H1 (cell line): ENCODE results near the gene KCNMB2. TPM values are rescaled to one million over a fixed set of nuclear protein-coding genes. Genes with fewer than 3 reads are reported as not detected.

Experiments
- CTCF ChIA-PET: fragments of 300-600 bp; sonication (Branson Sonifier 250); formaldehyde crosslinking; loops from one replicate; lab custom pipeline; 2021; ENCODE audit not compliant: partially characterized antibody; lab: Charles Lee
- POLR2A ChIA-PET: fragments of 300-600 bp; sonication (Branson Sonifier 250); formaldehyde crosslinking; loops from one replicate; lab custom pipeline; 2021; ENCODE audit warnings: inconsistent platforms; ENCODE audit not compliant: partially characterized antibody; lab: Charles Lee
- DNase-seq, 2 experiments: peaks; one replicate each; pipeline versions ENCODE4 v3.0.0 to v3.0.0-alpha.2; 2010 to 2022; ENCODE audit warnings: low spot score in 2 of 2, low read depth in 1 of 2, mixed read lengths in 1 of 2
- FAIRE-seq: peaks from 2 replicates; lab custom pipeline; 2011; peaks lifted over from hg19 to GRCh38; lab: Jason Lieb, UNC
- H2AFZ ChIP-seq: 2 replicates; pipeline ENCODE4 v1.8.1; 2012; ENCODE audit warnings: low read length, inconsistent platforms
- H2AK5ac ChIP-seq: 2 replicates; pipeline ENCODE4 v1.6.1; 2013; ENCODE audit warnings: low read depth, low read length
- H2BK120ac ChIP-seq: replicated peaks from 2 replicates; pipeline ENCODE3; 2013; ENCODE audit warnings: low read depth, low read length, inconsistent platforms
- H2BK12ac ChIP-seq: 2 replicates; pipeline ENCODE4 v1.6.1; 2013; ENCODE audit warnings: low read depth, low read length
- H2BK15ac ChIP-seq: 2 replicates; pipeline ENCODE4 v1.6.1; 2013; ENCODE audit warnings: low read length
- H2BK20ac ChIP-seq: 2 replicates; pipeline ENCODE4 v1.6.1; 2013; ENCODE audit warnings: low read length
- H2BK5ac ChIP-seq: 2 replicates; pipeline ENCODE4 v1.6.1; 2013; ENCODE audit warnings: low read depth, low read length
- H3K14ac ChIP-seq: 2 replicates; pipeline ENCODE4 v1.6.1; 2013; ENCODE audit warnings: inconsistent platforms; ENCODE audit not compliant: insufficient read length
- H3K18ac ChIP-seq: 2 replicates; pipeline ENCODE4 v1.6.1; 2013; ENCODE audit warnings: low read length; ENCODE audit errors: extremely low read depth
- H3K23ac ChIP-seq: 2 replicates; pipeline ENCODE4 v1.6.1; 2013; ENCODE audit warnings: inconsistent platforms; ENCODE audit not compliant: insufficient read length
- H3K23me2 ChIP-seq: 2 replicates; pipeline ENCODE4 v1.6.1; 2013; ENCODE audit warnings: low read depth, low read length
- H3K27ac ChIP-seq: 2 replicates; pipeline ENCODE4 v1.6.1; 2011; ENCODE audit warnings: low read depth, low read length, inconsistent platforms
- H3K27me3 ChIP-seq, 4 experiments: replicated peaks in 1 of 4; 1 replicate in 1 of 4; 2 replicates in 3 of 4; pipeline versions ENCODE4 v1.6.1 to v1.8.1; 2011 to 2013; ENCODE audit warnings: low read length in 3 of 4, mild to moderate bottlenecking in 3 of 4, inconsistent platforms in 2 of 4, mixed read lengths in 2 of 4, moderate library complexity in 1 of 4; ENCODE audit not compliant: control insufficient read depth in 3 of 4, insufficient read depth in 3 of 4; ENCODE audit errors: extremely low read depth in 1 of 4
- H3K36me3 ChIP-seq, 4 experiments: 2 replicates each; pipeline versions ENCODE4 v1.6.1 to v1.8.1; 2011 to 2013; ENCODE audit warnings: mild to moderate bottlenecking in 4 of 4, low read length in 3 of 4, moderate library complexity in 2 of 4, control low read depth in 1 of 4, inconsistent platforms in 1 of 4; ENCODE audit not compliant: insufficient read depth in 4 of 4, control insufficient read depth in 2 of 4
- H3K4ac ChIP-seq: replicated peaks from 2 replicates; pipeline ENCODE3; 2013; ENCODE audit warnings: low read length, low read depth, mixed read lengths, inconsistent platforms; ENCODE audit not compliant: insufficient read length
- H3K4me1 ChIP-seq, 4 experiments: replicated peaks in 1 of 4; 1 replicate in 1 of 4; 2 replicates in 3 of 4; pipeline versions ENCODE4 v1.6.1 to v1.8.1; 2011 to 2013; ENCODE audit warnings: low read length in 3 of 4, inconsistent platforms in 2 of 4, mixed read lengths in 1 of 4; ENCODE audit not compliant: insufficient read depth in 4 of 4, control insufficient read depth in 3 of 4
- H3K4me2 ChIP-seq, 2 experiments: 2 replicates each; pipeline versions ENCODE4 v1.6.1 to v1.8.1; 2011 to 2013; ENCODE audit warnings: low read depth in 2 of 2, low read length in 2 of 2, control low read depth in 1 of 2, inconsistent platforms in 1 of 2, mild to moderate bottlenecking in 1 of 2; ENCODE audit not compliant: insufficient read depth in 1 of 2
- H3K4me3 ChIP-seq, 4 experiments: fragments of 200-600, 300-600 bp in 1 of 4; sonication (generic), shearing (Covaris generic), sonication (Bioruptor Twin) in 1 of 4; 2 replicates each; pipeline versions ENCODE4 v1.5.1 to v1.8.1; 2011 to 2016; ENCODE audit warnings: low read length in 4 of 4, low read depth in 3 of 4, control low read depth in 2 of 4, inconsistent platforms in 2 of 4, mild to moderate bottlenecking in 2 of 4, mixed read lengths in 1 of 4, moderate library complexity in 1 of 4; ENCODE audit not compliant: insufficient read depth in 2 of 4; ENCODE audit errors: extremely low read depth in 1 of 4
- H3K56ac ChIP-seq: replicated peaks from 2 replicates; pipeline ENCODE3; 2013; ENCODE audit warnings: low read depth, mild to moderate bottlenecking, mixed read lengths, low read length, inconsistent platforms; ENCODE audit not compliant: insufficient read length
- H3K79me1 ChIP-seq: 2 replicates; pipeline ENCODE4 v1.6.1; 2013; ENCODE audit warnings: low read depth, low read length, control low read depth
- H3K79me2 ChIP-seq, 2 experiments: 2 replicates each; pipeline versions ENCODE4 v1.6.1 to v1.8.1; 2012 to 2013; ENCODE audit warnings: low read length in 2 of 2, mild to moderate bottlenecking in 2 of 2, inconsistent platforms in 1 of 2; ENCODE audit not compliant: insufficient read depth in 2 of 2, control insufficient read depth in 1 of 2
- H3K9ac ChIP-seq, 4 experiments: replicated peaks in 1 of 4; 1 replicate in 1 of 4; 2 replicates in 3 of 4; pipeline versions ENCODE4 v1.6.1 to v1.8.1; 2011 to 2013; ENCODE audit warnings: low read depth in 3 of 4, low read length in 3 of 4, control low read depth in 2 of 4, mild to moderate bottlenecking in 2 of 4, moderate library complexity in 2 of 4, inconsistent platforms in 1 of 4; ENCODE audit errors: extremely low read depth in 1 of 4
- H3K9me3 ChIP-seq, 2 experiments: 2 replicates each; pipeline versions ENCODE4 v1.6.1 to v1.8.1; 2012 to 2013; ENCODE audit warnings: mild to moderate bottlenecking in 2 of 2, moderate library complexity in 2 of 2, control low read depth in 1 of 2, inconsistent platforms in 1 of 2, low read depth in 1 of 2, low read length in 1 of 2, mixed read lengths in 1 of 2; ENCODE audit not compliant: insufficient read depth in 2 of 2
- H4K20me1 ChIP-seq, 2 experiments: replicated peaks in 1 of 2; 2 replicates each; pipeline versions ENCODE3 to v1.8.1; 2011 to 2013; ENCODE audit warnings: inconsistent platforms in 2 of 2, low read length in 2 of 2, mild to moderate bottlenecking in 1 of 2; ENCODE audit not compliant: insufficient read depth in 2 of 2, control insufficient read depth in 1 of 2
- H4K5ac ChIP-seq: 2 replicates; pipeline ENCODE4 v1.6.1; 2013; ENCODE audit warnings: low read length, low read depth, mixed read lengths, inconsistent platforms; ENCODE audit not compliant: insufficient read length
- H4K8ac ChIP-seq: 2 replicates; pipeline ENCODE4 v1.8.0; 2013; ENCODE audit warnings: mild to moderate bottlenecking, moderate library complexity, low read length, inconsistent platforms; ENCODE audit not compliant: insufficient read depth; ENCODE audit errors: extremely low read depth
- H4K91ac ChIP-seq: replicated peaks from 2 replicates; pipeline ENCODE3; 2013; ENCODE audit warnings: low read length, mixed read lengths, inconsistent platforms; ENCODE audit not compliant: insufficient read length
- CHD1 ChIP-seq: IDR thresholded peaks from 2 replicates; pipeline ENCODE4 v1.6.1; 2012; ENCODE audit warnings: low read depth, low read length, improper control_type of control experiment
- CTBP2 ChIP-seq: IDR thresholded peaks from 2 replicates; pipeline ENCODE4 v1.7.0; 2011; ENCODE audit warnings: borderline replicate concordance, mild to moderate bottlenecking, moderate library complexity, mixed read lengths, low read length; ENCODE audit not compliant: insufficient read depth, insufficient read length
- EGR1 ChIP-seq: IDR thresholded peaks from 2 replicates; pipeline ENCODE4 v1.6.1; 2011; ENCODE audit warnings: low read depth, low read length, borderline replicate concordance
- KDM4A ChIP-seq: IDR thresholded peaks from one replicate; pipeline ENCODE4 v1.7.1; 2012; ENCODE audit warnings: low read depth, mild to moderate bottlenecking, moderate library complexity, low read length, inconsistent platforms; ENCODE audit not compliant: severe bottlenecking
- KDM5A ChIP-seq: fragments of 200-600 bp; IDR thresholded peaks from 2 replicates; pipeline ENCODE4 v1.7.1; 2012; ENCODE audit warnings: mild to moderate bottlenecking, low read length, inconsistent platforms, mixed read lengths
- MAFK ChIP-seq: IDR thresholded peaks from 2 replicates; pipeline ENCODE4 v1.6.1; 2012; ENCODE audit warnings: low read depth, mild to moderate bottlenecking, improper control_type of control experiment, low read length
- RNF2 ChIP-seq: fragments of 200-900, 300-1000 bp; sonication (generic); IDR thresholded peaks from 2 replicates; pipeline ENCODE4 v1.7.1; 2016; ENCODE audit warnings: borderline replicate concordance, low read depth, mild to moderate bottlenecking, antibody characterized with exemption, low read length; ENCODE audit not compliant: poor library complexity, severe bottlenecking; ENCODE audit errors: missing control alignments
- SP1 ChIP-seq: IDR thresholded peaks from 2 replicates; pipeline ENCODE4 v1.6.1; 2011; ENCODE audit warnings: low read depth, low read length
- TAF7 ChIP-seq: optimal IDR thresholded peaks from 2 replicates; pipeline ENCODE3; 2011; ENCODE audit warnings: low read depth, mild to moderate bottlenecking, inconsistent platforms, low read length, moderate library complexity, borderline replicate concordance
- ZNF274 ChIP-seq: IDR thresholded peaks from 2 replicates; pipeline ENCODE4 v1.7.0; 2012; ENCODE audit warnings: low read length, borderline replicate concordance; ENCODE audit errors: extremely low read depth
- WGBS, 2 experiments: shearing (Covaris generic) in 1 of 2; methylation state at CpG; one replicate each; pipeline versions ENCODE4 v1.1.6 to v1.1.7; 2013 to 2015; ENCODE audit warnings: low lambda C conversion rate in 2 of 2, mixed read lengths in 2 of 2, inconsistent platforms in 1 of 2, low coverage in 1 of 2, missing lambda C conversion rate in 1 of 2; ENCODE audit not compliant: insufficient replicate concordance in 2 of 2, insufficient coverage in 1 of 2, insufficient read length in 1 of 2; ENCODE audit errors: extremely low coverage in 1 of 2, missing lambda C conversion rate in 1 of 2; 5-methylcytosine and 5-hydroxymethylcytosine counted together
- polyA plus RNA-seq, 7 experiments: library from polyadenylated mRNA; depleted of rRNA in 3 of 7; stranded (reverse) in 5 of 7; unstranded in 2 of 7; fragments of >200 nt in 5 of 7; fragments of 200-250 nt in 2 of 7; gene quantifications; 1 replicate in 5 of 7; 2 replicates in 1 of 7; 4 replicates in 1 of 7; pipeline versions ENCODE4 v1.2.1 to v1.2.3, GENCODE V29; 2011 to 2013; ENCODE audit warnings: missing spikeins in 2 of 7, mixed read lengths in 2 of 7
- total RNA-seq: library from RNA; stranded (reverse); fragmentation: NEBNext Ultra II Directional; extraction: Animal tissue kit (Norgen Biotek cat#: 25700); gene quantifications from 2 replicates; pipeline ENCODE4 v1.2.1, GENCODE V29; 2021
- TF ChIP-seq, protein P1 (sequence below): IDR thresholded peaks from 2 replicates; pipeline ENCODE4 v1.6.1; 2012; ENCODE audit warnings: low read length, inconsistent platforms
- TF ChIP-seq, protein P2 (sequence below): IDR thresholded peaks from 2 replicates; pipeline ENCODE4 v1.6.1; 2012; ENCODE audit warnings: inconsistent platforms

Gene KCNMB2
- total and polyA plus RNA-seq, 2 of the 8 experiments (the other 6 are each of a cell fraction or from before 2014, with no cell fraction given), result not detected

DNA sequence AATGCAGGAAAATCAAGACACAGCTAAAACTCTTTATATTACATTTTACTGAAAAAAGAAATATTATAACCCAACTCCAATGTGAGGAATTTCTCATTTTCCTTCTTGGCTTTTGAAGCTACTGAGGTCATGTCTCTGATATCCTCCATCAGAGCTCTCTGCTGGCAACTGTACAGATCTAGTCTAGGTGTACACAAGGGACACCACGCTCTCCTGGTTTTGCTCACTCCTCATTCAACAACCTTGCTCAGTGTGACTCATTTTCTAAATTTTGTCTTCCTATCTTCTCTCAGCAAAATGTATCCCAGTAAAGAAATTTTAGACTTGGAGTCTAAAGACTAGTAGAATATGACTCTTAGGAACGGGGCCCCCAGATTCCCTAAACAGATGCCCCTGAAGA lies 144.3 kb downstream of the KCNMB2 start:
- Histone ChIP-seq H2AFZ (no peak overlapping the region), H3K79me1 (no peaks in the 10 kb centered on the region), H4K5ac (no peak overlapping the region), H3K4ac (no peak overlapping the region), H3K23me2 (no peaks in the 10 kb centered on the region), H2BK5ac (no peak overlapping the region), H3K23ac (no peak overlapping the region), H3K27me3 (no peaks in the 10 kb centered on the region), H3K4me3 (no peak overlapping the region), H4K8ac (no peak overlapping the region), H2AK5ac (no peak overlapping the region), H3K79me2 (no peaks in the 10 kb centered on the region), H3K14ac (no peak overlapping the region), H4K20me1 (no peaks in the 10 kb centered on the region), H3K36me3 (no peaks in the 10 kb centered on the region), H3K9ac (no peak overlapping the region), H3K4me2 (no peak overlapping the region), H3K27ac (no peak overlapping the region), H3K4me1 (no peaks in the 10 kb centered on the region), H2BK20ac (no peak overlapping the region), H2BK12ac (no peak overlapping the region), H3K56ac (no peak overlapping the region), H2BK15ac (no peak overlapping the region), H2BK120ac (no peak overlapping the region), H4K91ac (no peak overlapping the region), H3K9me3 (no peaks in the 10 kb centered on the region), H3K18ac (no peak overlapping the region)
- ChIA-PET POLR2A (no interaction called here), CTCF (interaction anchor here (1.2 to 1.5 kb wide), 2 partner anchors 13 to 268 kb away, joined by 3 to 4 read pairs; no protein-coding TSS in a partner anchor)
- no peak for FAIRE-seq
- 94% methylated on average over 2 of the region's 2 CpGs; no CpG with 5 or more reads in 1 of the 2 experiments for WGBS, 2 experiments
- no peak for DNase-seq
- TF ChIP-seq MAFK, result no peak
- TF ChIP-seq RNF2, result no peak
- TF ChIP-seq ZNF274, result no peak
- no peak for TF ChIP-seq CHD1
- TF ChIP-seq EGR1, result no peak
- no peak for TF ChIP-seq TAF7
- no peak for TF ChIP-seq SP1
- TF ChIP-seq KDM4A, result no peak
- TF ChIP-seq, protein P1, sequence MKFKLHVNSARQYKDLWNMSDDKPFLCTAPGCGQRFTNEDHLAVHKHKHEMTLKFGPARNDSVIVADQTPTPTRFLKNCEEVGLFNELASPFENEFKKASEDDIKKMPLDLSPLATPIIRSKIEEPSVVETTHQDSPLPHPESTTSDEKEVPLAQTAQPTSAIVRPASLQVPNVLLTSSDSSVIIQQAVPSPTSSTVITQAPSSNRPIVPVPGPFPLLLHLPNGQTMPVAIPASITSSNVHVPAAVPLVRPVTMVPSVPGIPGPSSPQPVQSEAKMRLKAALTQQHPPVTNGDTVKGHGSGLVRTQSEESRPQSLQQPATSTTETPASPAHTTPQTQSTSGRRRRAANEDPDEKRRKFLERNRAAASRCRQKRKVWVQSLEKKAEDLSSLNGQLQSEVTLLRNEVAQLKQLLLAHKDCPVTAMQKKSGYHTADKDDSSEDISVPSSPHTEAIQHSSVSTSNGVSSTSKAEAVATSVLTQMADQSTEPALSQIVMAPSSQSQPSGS, result no peak
- TF ChIP-seq, protein P2, sequence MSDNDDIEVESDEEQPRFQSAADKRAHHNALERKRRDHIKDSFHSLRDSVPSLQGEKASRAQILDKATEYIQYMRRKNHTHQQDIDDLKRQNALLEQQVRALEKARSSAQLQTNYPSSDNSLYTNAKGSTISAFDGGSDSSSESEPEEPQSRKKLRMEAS, result no peak
- TF ChIP-seq KDM5A, result no peak
- no peak for TF ChIP-seq CTBP2
